ENCODE measurements around the gene DSCAML1. TPM values are rescaled to one million over a fixed set of nuclear protein-coding genes. Genes with fewer than 3 reads are reported as not detected.
A peak's percentile ranks its signal among the peaks of the same experiment; 100 is the strongest.

The DSCAML1 gene
- total RNA-seq, 1 donor from 2014 or later = 0.45 TPM

DNA sequence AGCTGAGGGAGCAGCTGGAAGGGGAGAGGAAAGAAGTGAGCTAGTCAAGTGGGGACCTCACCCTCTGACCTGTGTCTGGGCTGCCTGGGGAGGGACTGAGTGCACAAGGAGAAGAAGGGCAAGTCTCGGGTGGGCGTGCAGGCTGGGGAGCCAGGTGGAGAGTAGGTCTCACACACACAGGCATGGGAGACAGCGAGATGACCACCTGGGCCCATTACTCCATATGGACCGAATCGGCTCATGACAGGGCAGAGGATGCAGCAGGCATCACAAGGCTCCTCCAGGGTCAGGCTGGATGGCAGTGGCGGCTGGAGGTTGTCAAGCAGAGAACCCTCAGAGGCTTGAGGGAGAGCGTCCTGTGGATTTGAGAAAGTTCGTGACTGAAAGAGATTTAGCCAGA is 405.8 kb downstream of the DSCAML1 start:
- DNase-seq (ENCODE audit: low spot score) = peak; percentile 30

DNA sequence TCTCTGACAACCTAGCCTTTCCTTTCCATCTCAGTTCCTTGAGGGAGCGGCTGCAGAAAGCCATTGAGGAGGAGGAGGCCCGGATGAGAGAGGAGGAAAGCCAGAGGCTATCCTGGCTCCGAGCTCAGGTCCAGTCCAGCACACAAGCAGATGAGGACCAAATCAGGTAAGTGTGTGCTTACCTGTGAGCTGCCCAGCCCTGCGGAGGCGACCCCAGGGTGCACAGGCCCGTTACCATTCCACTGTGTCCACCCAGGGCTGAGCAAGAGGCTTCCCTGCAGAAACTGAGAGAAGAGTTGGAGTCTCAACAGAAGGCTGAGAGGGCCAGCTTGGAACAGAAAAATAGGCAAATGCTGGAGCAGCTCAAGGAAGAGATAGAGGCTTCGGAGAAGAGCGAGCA is 406.3 kb downstream of the DSCAML1 start:
- DNase-seq (ENCODE audit: low spot score) = peak; percentile 62

DNA sequence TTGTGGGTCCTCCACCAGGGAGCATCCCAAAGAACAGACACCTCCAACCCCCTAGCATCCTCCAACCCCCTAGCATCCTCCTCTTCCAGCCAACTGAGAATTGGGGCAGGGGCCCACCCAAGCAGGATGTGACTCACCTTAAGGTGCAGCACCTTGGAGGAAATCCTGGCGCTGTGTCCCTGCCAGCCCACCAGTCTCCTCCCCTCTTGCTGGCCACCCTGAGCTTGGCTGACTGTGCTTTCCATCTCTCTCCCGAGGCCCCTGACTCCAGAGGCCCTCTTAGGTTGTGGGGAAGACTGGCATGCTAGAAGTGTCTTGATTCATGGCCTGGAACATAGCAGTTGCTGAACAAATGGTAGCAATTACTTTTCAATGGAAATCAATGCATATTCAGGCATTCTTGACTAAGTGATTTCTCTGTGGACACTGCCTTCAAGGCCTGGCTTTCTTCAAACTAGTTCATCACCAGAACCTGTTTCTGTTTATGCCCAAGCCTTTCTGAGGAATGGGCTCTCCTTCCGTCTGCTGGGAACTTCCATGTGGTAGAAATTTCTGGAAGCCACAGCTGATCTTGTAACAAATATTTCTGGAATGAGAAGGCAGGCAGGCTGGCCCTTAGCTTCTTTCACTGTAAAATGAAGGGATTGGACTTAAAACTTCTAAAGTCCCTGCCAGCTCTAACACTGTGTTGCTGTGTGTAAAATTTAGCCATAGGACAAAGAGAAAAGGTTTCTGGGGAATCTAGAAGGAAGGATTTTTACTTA is 408.8 kb downstream of the DSCAML1 start:
- DNase-seq (ENCODE audit: low spot score) = peak; percentile 41

DNA sequence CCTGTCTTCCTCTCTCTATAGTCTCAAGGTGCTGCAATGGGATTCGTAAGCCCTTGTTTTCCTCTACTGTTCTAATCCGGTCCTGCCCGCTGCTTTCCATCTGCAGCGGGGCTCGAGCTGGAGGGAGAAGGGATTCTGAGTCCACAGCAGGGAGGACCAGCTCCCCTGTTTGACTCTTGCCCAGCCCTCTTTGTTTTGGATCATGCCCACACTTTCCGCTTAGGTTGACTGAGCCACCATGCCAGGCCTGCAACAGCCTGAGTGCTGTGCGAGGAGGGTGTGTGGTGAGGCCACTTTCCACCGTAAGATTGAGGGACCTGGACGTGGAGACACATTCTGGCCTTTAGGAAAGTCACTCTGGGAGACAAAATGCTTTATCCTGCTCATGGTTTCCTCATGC is 411.1 kb downstream of the DSCAML1 start:
- peak; percentile 51 for DNase-seq (ENCODE audit: low spot score)

DNA sequence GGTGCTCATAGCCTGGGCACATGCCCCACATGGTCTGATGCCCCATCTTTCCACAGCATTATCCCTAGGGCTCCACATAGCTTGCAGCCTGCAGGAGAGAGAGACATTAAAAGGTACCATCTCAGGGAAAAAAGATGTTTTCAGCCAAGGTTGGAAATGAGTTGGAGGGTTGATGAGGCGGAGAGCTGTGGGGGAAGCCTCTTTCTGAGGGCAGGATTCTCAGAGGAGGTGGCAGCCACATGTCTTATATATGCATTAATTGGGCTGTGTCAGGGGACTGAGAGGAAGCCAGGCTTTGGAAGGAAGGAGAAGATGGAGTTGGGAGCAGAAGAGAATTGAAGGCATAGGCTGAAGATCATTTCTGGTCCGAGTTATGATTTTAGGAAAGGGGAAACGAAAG is 411.5 kb downstream of the DSCAML1 start:
- no peak for DNase-seq (ENCODE audit: low spot score)

DNA sequence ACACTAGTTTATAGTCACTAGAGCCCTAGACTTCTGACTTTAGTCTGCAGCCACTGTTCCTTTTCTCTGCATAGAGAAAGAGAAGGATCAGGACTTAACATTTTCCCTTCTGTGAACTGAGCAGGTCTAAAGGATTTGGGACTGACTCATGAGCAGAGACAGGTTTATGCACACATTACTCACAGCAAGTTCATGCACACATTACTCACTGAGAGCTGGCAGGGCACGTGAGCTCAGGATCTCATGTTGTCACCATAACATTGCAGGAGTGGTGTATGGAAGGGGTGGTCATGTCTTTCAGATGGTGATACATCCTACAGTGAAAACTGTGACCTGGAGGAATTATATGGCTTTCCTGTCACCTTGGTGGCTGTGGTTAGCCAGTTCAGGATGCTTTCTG is 413.0 kb downstream of the DSCAML1 start:
- DNase-seq (ENCODE audit: low spot score) = no peak

DNA sequence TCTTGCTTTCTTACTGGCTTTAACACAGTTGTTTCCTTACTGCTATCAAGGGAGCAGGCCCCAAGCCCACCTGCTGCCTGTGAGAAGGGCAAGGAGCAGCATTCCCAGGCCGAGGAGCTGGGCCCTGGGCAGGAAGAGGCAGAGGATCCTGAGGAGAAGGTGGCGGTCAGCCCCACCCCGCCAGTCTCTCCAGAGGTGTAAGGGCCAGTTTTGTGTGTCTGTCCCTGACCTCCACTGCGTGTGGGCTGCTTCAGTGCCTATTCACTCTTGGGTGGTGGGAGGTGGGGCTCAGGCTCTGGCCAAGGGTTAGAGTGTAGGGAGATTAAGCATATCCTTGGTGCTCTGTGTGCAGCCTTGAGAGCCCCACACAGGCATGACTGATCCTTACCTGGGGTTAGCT is 414.3 kb downstream of the DSCAML1 start:
- DNase-seq (ENCODE audit: low spot score) = peak; percentile 77

DNA sequence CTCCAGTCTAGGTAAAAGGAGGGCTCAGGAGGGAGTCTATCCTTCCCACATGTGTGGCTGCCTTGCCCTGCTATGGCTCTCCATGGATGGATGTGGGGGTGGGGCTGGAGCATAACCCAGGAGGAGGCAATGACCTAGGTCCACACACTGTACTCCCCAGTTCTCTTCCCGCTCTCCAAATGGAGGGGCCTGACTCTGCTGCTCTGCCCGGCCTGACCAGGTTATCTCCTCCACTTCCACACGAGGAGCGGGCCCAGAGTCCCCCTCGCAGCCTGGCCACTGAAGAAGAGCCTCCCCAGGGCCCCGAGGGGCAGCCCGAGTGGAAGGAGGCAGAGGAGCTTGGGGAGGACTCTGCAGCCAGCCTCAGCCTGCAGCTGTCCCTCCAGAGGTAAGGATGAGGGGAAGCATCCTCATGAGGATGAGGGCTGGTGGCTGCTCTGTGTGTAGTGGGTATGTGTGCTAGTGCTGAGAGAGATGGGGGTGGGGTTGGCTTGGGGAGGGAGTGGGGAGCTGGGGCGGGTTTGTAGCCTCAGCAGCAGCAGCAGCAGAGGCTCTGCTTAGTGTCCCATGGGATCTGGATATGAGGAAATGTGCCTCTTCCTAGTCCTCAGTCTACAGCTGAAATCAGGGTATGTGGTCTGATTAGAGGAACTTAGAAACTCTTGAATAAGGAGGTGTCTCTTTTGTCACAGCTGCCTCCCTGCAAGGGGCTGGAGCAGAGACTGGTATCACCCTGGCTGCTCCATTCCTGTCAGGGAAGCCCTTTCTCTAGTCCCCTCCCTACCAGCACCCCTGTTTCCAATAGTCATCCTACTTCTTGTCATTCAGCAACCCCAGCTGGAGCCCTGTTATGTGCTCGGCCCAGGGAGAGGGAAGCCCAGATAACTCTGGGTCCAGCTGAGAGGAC is 415.3 kb downstream of the DSCAML1 start:
- DNase-seq (ENCODE audit: low spot score) = peak; percentile 65

DNA sequence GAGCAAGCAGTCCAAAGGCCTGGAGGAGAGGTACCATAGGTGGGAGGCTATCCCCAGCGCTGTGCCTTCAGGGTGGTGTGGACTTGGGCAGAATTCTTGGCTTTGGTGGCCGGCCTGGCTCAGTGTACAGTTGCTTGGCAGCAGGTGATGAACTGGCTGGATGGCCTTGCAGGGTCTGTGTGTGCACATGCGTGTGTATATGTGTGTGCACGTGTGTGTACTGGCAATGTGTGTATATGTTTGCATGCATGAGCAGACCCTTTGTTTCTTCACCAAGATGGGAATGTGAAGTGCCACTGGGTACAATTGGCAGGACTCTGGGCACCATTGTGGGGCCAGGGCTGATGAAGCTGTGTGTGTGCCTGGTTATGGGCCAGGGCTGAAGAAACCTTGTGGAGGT is 416.3 kb downstream of the DSCAML1 start:
- peak; percentile 57 for DNase-seq (ENCODE audit: low spot score)

DNA sequence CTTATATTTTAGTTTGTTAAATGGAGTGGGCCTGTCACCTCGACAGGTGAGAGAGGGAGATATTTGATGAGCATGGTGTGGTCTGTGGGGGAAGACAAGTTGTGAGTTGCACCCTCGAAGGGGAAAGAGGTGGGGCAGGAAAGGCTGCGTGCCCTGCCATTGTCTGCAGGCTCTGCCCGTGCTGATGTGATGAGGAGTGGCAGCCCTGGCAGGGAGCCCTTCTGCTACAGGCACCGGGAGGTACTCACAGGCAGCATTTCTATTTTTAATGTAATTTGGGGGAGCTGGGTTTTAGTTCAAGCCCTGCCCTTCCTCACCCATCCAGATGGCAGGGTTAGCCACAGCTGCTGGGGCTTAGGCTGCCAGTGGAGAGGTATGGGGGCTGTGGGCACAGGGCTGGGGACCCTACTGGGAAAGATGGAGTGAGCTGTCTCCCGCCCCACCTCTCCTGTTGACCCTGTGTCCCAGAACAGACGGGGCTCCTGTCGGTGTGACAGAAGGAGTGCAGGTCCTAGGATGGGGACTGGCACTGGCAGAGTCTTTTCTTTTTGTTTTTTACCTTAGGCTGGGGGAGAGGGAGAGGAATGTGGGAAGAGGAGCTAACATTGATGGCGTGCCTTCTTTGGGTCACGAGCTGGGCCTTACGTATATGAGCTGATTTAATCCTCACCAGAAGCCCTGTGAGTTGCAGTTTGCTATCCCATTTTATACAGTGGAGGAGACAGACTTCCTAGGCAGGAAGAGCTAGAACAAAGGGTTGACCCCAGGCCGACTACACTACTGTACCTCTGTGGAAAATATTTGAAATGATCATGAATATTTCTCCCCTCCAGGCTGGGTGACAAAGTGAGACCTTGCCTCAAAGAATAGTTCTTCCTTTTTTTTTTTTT is 417.8 kb downstream of the DSCAML1 start:
- peak; percentile 51 for DNase-seq (ENCODE audit: low spot score)

Other genes with a start within 250 kb of the DSCAML1 start
- 3.2 TPM for gene FXYD2, start 27.5 kb upstream of the DSCAML1 start, total RNA-seq
- 21.5 TPM for gene FXYD6, start 79.4 kb upstream of the DSCAML1 start, total RNA-seq
- gene TMPRSS13, start 132.2 kb upstream of the DSCAML1 start, total RNA-seq = 0.39 TPM
- gene IL10RA, start 189.2 kb upstream of the DSCAML1 start, total RNA-seq = 32.1 TPM